Upper lobe of left lung (tissue), 4 donors: ENCODE results near the gene ZCCHC7.

Experiments
- EP300 ChIP-seq, 4 donors: sonication (generic); formaldehyde crosslinking; IDR thresholded peaks; one replicate each; pipeline ENCODE4 v1.5.1; 2017; ENCODE audit warnings: antibody characterized with exemption in 4 of 4, control low read depth in 2 of 4
- POLR2A ChIP-seq, 4 donors: fragments of 450-650 bp; IDR thresholded peaks; one replicate each; pipeline ENCODE4 v1.5.1; 2016 to 2017; ENCODE audit warnings: antibody characterized with exemption in 4 of 4, mild to moderate bottlenecking in 2 of 4
- POLR2AphosphoS5 ChIP-seq, 2 donors: sonication (generic); formaldehyde crosslinking; IDR thresholded peaks; one replicate each; pipeline ENCODE4 v1.5.1; 2017; ENCODE audit warnings: antibody characterized with exemption in 2 of 2
- TF ChIP-seq, protein P1 (sequence below), 6 experiments: fragments of 450-650 bp in 4 of 6; fragments of 200-600 bp in 2 of 6; sonication (generic) in 2 of 6; IDR thresholded peaks; one replicate each; pipeline ENCODE4 v1.5.1; 2016 to 2019; ENCODE audit warnings: antibody characterized with exemption in 6 of 6

DNA sequence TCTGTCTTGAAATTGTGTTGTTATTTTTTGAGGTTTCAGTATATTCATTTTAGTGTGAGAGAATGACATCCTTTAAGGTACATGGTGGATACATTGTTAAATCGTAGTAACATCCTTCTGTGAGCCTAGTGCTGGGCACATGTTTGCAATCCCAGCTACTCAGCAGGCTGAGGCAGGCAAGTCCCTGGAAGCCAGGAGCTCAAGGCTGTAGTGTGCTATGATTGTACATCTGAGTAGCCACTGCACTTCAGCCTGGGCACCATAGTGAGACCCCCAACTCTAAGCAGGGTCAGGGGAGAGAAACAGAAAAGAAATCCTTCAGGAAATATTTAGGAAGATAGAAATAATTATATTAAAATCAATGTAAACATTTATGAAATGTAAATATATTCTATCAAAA, 62.3 kb downstream of the ZCCHC7 start:
- TF ChIP-seq, protein P1, sequence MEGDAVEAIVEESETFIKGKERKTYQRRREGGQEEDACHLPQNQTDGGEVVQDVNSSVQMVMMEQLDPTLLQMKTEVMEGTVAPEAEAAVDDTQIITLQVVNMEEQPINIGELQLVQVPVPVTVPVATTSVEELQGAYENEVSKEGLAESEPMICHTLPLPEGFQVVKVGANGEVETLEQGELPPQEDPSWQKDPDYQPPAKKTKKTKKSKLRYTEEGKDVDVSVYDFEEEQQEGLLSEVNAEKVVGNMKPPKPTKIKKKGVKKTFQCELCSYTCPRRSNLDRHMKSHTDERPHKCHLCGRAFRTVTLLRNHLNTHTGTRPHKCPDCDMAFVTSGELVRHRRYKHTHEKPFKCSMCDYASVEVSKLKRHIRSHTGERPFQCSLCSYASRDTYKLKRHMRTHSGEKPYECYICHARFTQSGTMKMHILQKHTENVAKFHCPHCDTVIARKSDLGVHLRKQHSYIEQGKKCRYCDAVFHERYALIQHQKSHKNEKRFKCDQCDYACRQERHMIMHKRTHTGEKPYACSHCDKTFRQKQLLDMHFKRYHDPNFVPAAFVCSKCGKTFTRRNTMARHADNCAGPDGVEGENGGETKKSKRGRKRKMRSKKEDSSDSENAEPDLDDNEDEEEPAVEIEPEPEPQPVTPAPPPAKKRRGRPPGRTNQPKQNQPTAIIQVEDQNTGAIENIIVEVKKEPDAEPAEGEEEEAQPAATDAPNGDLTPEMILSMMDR (IDR thresholded peaks at IDR 0.05) = no peak
- TF ChIP-seq EP300 (IDR thresholded peaks at IDR 0.05) (no peak), POLR2A (IDR thresholded peaks at IDR 0.05) (no peak), POLR2AphosphoS5 (IDR thresholded peaks at IDR 0.05) (no peak)
